GM19240 (cell line): ENCODE measurements around the gene ECI1.
"Not testable (repeated sequence)": the region's sequence is repeated elsewhere in the genome, so short reads cannot be mapped to it uniquely, and the experiment has no call there.

Source experiments
- DNase-seq: peaks from one replicate; pipeline ENCODE4 v3.0.0; 2011; ENCODE audit warnings: low spot score; ENCODE audit not compliant: insufficient read length

ECI1 gene

DNA sequence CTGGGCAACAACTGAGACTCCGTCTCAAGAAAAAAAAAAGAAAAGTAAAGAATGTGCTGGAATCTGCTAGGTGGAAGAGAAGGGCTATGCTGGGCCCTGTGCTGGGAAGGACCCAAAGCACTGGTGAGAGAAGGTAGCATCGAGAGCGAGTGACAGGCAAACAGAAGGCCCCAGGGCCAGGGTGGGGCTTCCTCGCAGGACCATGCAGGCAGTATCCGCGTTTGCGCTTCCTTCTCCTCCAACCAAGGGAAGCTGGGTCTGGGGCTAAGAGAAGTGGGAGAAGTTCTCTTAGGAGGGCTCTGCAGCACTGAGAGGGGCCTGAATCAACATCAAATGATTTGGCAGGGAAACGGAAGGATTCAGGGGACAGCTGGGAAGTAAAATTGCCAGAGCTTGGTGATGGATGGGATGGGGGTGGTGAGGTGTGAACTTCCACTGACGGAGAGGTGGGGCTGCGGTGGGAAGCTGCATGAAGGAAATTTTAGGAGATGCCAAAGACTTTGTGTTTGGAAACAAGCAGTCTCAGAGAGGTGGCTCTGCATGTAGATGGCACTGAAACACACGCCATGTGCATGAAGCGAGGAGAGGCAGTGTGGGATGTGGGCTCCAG lies 5.2 kb upstream of the ECI1 start:
- no peak for DNase-seq

DNA sequence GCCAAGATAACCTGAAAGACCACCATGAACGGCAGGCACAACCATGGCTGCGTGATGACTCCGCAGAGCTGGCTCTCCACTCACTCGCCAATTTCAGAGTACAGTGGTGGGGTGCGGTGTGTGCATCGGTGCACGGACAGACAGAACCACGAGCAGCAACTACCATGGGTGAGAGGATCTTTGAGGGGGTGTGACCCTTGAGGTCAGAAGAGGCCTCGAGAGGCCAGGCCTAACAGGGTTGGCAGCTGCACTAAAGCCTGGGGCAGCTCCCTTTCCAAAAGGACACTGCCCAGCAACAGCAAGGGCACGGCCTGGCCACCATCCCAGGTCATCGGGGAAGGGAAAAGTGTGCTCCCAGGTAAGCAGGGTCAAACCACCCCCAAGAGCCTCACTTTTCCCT lies 1.9 kb upstream of the ECI1 start:
- no peak for DNase-seq

GRCh38 chr16:2252806-2253148 lies 1.4 kb upstream of the ECI1 start:
- DNase-seq = no peak

- DNase-seq = no peak
Measured at GRCh38 chr16:2250652-2251295, 613 bp downstream of the ECI1 start.

- no peak for DNase-seq
Measured at GRCh38 chr16:2246301-2246885, 5.0 kb downstream of the ECI1 start.

DNA sequence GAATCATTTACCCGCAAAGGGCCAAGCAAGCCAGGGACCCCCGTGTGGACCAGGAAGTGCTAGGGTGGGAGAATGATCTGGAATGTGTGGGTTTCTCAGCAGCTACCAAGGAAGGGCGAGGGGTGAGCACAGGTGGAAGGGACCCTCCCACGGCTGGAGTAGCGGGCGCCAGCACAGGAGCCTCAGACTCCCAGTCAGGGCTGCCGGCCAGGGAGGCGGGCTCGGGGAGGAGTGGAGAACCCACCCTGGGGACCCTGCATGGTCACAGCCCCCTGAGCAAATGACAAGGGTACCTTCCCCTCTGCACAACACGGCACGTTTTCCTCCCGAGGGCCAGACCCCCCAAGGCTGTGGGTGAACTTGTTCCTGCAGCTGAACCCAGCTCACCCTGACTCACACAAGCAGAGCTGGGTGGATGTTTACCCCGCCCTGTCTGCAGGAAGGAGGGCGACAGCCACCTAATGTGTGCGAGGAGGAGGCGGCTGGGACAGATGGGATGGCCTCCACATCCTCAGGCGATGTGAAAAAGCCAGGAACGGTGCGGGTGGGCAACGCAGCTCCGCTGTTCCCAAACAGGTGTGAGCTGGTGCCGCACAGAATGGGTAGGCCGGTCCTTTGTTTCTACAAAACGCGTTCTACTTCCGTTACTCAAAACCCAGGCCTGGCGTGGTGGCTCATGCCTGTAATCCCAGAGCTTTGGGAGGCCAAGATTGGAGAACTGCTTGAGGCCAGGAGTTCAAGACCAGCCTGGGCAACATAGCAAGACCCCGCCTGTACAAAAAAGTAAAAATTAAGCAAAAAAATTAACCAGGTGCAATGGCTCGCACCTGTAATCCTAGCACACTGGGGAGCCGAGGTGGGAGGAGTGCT lies 6.2 kb downstream of the ECI1 start:
- no peak for DNase-seq

DNA sequence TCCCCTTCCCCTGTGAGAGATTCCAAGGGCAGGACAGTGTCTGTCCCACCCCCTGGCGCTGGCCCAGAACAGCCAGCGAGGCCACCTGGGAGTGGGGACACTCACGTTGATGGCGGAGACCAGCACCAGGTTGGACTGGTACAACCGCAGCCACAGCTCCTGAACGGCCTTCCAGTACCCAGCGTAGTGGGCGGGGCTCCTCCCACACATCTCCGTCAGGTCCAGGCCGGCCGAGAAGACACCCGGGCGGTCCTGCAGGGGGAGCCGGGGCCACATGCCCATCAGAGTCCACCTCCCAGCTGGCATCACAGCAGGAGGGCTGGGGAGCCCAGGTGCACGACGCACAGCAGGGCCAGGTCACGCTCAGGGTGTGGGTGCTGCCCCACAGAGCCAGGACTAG lies 7.1 kb downstream of the ECI1 start:
- DNase-seq = no peak

- no peak for DNase-seq
Measured at GRCh38 chr16:2243781-2244180, 7.6 kb downstream of the ECI1 start.

GRCh38 chr16:2243031-2243528 lies 8.3 kb downstream of the ECI1 start:
- DNase-seq = no peak

DNA sequence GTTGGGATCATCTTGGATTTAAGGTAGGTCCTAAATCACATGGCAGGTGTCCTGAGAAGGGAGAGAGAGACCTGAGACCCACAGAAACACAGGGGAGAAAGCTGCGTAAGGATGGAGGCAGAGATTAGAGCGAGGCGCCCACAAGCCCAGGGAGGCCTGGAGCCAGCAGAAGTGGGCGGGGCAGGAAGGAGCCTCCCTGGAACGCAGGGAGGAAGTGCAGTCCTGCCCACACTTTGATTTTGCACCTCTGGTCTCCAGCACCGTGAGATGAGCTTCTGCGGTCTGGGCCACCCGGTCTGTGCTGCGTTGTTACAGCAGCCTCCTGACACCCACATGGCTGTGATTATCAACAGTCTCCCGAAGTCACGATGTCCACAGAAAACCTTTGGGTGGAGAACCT lies 8.8 kb downstream of the ECI1 start:
- no peak for DNase-seq

- not testable (repeated sequence) for DNase-seq
Measured at GRCh38 chr16:2240331-2240730, 11.1 kb downstream of the ECI1 start.

- no peak for DNase-seq
Measured at GRCh38 chr16:2238838-2239675, 12.3 kb downstream of the ECI1 start.

DNA sequence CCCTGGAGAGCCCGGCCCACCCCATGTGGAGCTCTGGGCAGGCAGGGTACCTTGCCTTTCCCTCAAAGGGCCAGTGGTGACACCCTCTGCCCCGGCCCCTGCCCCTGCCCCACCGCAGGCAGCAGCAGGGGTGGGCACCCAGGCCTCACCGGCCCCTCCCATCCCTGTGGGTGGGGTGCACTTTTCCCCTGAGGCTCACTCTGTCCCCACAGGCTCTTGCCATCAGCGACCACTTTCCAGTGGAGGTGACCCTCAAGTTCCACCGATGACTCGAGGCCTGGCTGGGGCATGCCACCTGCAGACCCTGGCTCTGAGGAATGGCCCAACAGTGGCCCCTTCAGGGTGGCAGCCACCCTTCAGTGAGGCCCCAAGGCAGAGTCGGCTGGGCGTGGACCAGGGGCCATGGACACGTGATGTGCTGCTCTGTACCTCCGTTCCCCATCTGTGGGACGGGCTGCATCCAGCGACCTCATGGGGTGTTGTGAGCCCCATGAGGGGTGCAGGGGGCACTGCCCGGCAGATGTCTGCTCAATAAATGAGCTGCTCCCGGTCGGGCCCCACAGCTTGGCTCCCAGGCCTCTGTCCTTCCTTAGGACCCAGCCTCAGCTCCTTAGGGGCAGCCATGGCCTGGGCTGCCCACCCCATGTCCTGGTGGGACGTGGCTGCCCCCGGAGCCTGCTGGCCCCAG lies 13.1 kb downstream of the ECI1 start:
- DNase-seq = no peak

DNA sequence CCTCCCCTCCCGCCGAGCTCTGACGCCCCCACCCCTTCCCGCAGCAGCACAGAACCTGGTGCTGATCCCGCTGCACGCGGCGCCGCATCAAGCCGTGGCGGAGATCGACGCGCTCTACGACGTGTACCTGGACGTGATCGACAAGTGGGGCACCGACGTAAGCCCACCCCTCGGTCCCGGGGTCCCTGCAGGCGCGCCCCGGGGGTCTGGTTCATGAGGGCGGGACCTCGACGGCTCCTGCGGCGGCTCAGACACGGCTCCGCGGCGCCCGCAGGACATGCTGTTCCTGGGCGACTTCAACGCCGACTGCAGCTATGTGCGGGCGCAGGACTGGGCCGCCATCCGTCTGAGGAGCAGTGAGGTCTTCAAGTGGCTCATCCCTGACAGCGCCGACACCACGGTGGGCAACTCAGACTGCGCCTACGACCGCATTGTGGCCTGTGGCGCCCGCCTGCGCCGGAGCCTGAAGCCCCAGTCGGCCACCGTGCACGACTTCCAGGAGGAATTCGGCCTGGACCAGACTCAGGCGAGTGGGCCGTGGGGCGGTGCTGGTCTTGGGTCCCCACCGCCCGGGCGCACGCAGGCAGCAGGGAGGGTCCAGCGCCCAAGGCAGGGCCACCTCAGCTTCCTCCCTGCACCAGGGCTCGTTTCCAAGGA lies 13.8 kb downstream of the ECI1 start:
- no peak for DNase-seq

GRCh38 chr16:2237102-2237482 lies 14.3 kb downstream of the ECI1 start:
- DNase-seq = no peak

DNA sequence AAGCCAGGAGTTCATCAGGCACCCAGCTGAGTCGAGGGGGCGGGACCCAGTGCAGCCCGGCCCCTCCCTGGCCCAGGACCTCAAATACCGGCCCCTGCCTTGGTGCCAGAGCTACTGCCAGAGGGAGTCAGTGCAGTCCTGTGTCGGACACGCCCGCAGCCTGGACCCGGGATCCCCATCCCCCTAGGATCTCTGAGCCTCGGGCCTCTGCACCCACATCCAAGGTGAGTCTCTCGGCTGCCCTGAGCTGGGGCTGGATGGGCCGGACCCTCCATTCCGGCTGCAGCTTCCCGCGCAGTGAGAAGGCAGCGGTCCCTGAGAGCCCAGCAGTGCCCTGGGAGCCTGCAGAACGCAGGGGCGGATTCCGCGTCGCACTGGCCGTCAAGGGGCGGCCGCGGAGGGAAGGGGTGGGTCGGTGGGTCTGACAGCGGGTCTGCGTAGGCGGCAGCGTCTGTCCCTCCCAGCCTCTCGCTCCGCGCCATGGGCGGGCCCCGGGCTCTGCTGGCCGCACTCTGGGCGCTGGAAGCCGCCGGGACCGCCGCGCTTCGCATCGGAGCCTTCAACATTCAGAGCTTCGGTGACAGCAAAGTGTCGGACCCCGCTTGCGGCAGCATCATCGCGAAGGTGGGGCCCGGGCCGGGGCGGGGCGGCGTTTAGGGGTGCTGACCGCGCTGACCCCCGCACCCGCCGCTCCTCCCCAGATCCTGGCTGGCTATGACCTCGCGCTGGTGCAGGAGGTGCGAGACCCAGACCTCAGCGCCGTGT lies 14.9 kb downstream of the ECI1 start, which contains the start of gene DNASE1L2:
DNASE1L2 (plus strand) TSS at position 108 of the 765 bp plus-strand sequence; CDS start at position 481, 373 bp downstream.
- no peak for DNase-seq

DNA sequence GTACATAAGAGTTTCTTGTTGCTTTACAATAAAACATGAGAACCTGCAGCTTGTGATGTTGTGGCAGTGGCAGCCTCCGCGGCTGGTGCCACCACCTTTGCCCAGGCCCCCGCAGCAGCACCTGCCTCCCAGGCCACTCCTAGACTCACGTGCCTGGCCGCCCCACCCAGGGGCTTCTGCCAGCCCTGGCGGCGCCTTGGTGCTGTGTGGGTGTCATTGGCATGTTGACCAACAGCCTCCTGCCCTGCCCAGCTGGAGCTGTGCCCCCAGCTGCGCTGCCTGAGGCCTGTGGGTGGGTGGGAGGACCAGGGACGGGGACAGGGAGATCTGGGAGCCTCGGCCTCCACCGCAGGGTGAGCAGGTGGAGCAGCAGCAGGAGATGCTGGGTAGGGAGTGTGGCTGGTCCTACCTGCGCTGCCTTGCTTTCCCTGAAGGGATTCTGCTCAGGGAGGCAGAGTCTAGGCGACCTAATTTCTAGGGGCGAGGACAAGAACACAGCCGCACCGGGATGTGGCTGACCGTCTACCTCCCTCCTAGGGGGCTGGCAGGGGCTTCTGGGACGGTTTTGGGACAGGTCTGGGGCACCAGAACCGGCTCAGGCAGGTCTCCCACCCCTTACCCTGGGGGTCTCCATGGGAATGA lies 15.6 kb downstream of the ECI1 start:
- no peak for DNase-seq

DNA sequence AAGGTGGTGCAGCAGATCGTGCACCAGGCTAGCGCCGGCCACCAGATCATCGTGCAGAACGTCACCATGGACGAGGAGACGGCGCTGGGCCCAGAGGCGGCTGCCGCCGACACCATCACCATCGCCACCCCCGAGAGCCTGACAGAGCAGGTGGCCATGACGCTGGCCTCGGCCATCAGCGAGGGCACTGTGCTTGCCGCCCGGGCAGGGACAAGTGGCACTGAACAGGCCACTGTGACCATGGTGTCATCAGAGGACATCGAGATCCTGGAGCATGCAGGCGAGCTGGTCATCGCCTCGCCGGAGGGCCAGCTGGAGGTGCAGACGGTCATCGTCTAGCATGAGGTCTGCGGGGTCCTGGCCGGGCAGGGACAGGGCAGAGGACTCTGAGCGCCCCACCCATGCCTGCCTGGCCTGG lies 16.1 kb downstream of the ECI1 start:
- no peak for DNase-seq

DNA sequence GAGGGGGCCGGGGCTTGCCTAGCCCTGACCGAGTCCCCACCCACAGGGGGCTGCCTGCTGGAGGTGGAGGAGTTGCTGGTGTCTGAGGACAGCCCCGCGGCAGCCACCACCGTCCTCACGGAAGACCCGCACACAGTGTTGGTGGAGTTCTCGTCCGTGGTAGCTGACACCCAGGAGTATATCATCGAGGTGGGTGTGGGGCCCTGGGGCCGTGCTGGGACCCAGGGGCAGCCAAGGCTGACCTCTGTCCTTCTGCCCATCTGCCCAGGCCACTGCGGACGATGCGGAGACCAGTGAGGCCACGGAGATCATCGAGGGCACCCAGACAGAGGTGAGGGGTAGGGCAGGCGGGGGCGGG lies 16.6 kb downstream of the ECI1 start:
- no peak for DNase-seq
